Fibroblast of mammary gland (primary cell): ENCODE results near the gene ZFP90.

Source experiments
- DNase-seq: peaks from one replicate; pipeline ENCODE4 v3.0.0-alpha.2; 2010; ENCODE audit warnings: low read depth
- H3K4me3 ChIP-seq: 2 replicates; pipeline ENCODE4 v1.5.1; 2011; ENCODE audit warnings: low read depth, mild to moderate bottlenecking, low read length, moderate library complexity; ENCODE audit not compliant: control insufficient read depth
- CTCF ChIP-seq: conservative IDR thresholded peaks from 2 replicates; pipeline ENCODE4 v1.5.1; 2011; ENCODE audit warnings: low read depth, low read length, inconsistent platforms; ENCODE audit not compliant: control insufficient read depth, insufficient read depth

ZFP90 gene

GRCh38 chr16:68508013-68508412, 31.1 kb upstream of the ZFP90 start:
- no peak for DNase-seq
- TF ChIP-seq CTCF, result no peak

GRCh38 chr16:68508641-68509240, 30.4 kb upstream of the ZFP90 start:
- DNase-seq, result no peak
- H3K4me3 ChIP-seq, result no peak overlapping the region
- TF ChIP-seq CTCF, result no peak

More at GRCh38 chr16:68508013-68508412, 31.1 kb upstream of the ZFP90 start:
- H3K4me3 ChIP-seq, result no peak overlapping the region

- TF ChIP-seq CTCF, result no peak
- no peak for DNase-seq
- no peak overlapping the region for H3K4me3 ChIP-seq
These were observed 29.7 kb upstream of the ZFP90 start for GRCh38 chr16:68509381-68509780.

GRCh38 chr16:68510775-68511174, 28.3 kb upstream of the ZFP90 start:
- DNase-seq, result no peak
- TF ChIP-seq CTCF, result no peak
- H3K4me3 ChIP-seq, result no peak overlapping the region

- no peak overlapping the region for H3K4me3 ChIP-seq
- DNase-seq, result no peak
- TF ChIP-seq CTCF, result no peak
These were observed 26.9 kb upstream of the ZFP90 start for GRCh38 chr16:68512183-68512582.

- no peak for DNase-seq
- TF ChIP-seq CTCF, result no peak
- no peak overlapping the region for H3K4me3 ChIP-seq
These were observed 26.3 kb upstream of the ZFP90 start for GRCh38 chr16:68512742-68513141.

GRCh38 chr16:68514511-68514910, 24.6 kb upstream of the ZFP90 start:
- no peak for TF ChIP-seq CTCF
- H3K4me3 ChIP-seq, result no peak overlapping the region
- DNase-seq, result no peak
